KBM-7 (cell line): ENCODE measurements around the gene USP12.
"Not testable (repeated sequence)": the region's sequence is repeated elsewhere in the genome, so short reads cannot be mapped to it uniquely, and the experiment has no call there.

Experiments used
- DNase-seq: peaks from one replicate; pipeline ENCODE4 v3.0.0-alpha.2; 2015
- in situ Hi-C: fragments of 300-500 bp; cut with MboI; formaldehyde crosslinking; loops from 2 replicates; pipeline ENCODE4 v1.14.3; 2020; ENCODE audit warnings: low sequenced_read_pairs, low pct_unique_long_range_greater_than_20kb, mixed read lengths

Gene USP12

GRCh38 chr13:27097691-27098090, 73.9 kb downstream of the USP12 start:
- DNase-seq = no peak
- in situ Hi-C loops = no loop called here

DNA sequence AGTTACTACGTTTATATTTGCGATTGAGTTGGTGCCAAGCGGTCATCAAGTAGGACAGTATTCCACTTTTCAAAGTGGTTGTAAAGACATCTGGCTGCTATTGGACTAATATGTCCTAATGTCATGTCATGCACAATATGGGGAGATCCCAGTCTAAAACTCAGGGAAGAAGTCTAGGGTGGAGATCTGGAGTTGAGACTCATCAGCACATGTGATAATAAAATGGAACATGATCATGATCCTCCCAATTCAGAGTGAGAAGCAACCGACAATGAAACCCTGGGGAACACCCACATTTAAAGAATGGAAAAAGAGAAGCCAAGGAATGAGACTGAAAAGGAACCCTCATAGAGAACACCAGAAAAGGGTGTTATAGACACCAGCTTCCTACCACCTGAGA, 80.2 kb downstream of the USP12 start:
- DNase-seq = no peak
- in situ Hi-C loops = no loop called here

GRCh38 chr13:27088619-27089018, 83.0 kb downstream of the USP12 start:
- no peak for DNase-seq
- in situ Hi-C loops = no loop called here

GRCh38 chr13:27086599-27087265, 84.9 kb downstream of the USP12 start:
- in situ Hi-C loops = no loop called here
- no peak for DNase-seq

DNA sequence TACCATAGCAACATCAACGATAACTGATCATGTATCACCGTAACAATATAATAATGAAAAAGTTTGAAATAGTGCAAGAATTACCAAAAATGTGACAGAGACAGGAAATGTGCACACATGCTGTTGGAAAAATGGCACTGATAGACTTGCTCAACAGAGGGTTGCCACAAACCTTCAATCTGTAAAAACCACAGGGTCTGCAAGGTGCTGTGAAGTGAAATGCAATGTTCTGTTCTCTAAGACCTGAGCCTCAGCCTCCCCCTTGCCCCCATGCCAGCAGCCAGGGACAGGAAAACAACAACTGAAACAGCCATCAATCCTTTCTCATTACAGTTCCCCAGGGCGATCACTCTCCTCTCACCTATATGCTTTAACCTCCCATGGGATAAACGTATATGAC, 88.4 kb downstream of the USP12 start:
- in situ Hi-C loops = no loop called here
- DNase-seq = no peak

- no peak for DNase-seq
- in situ Hi-C loops = no loop called here
Observed at GRCh38 chr13:27081893-27082679, 89.5 kb downstream of the USP12 start.

DNA sequence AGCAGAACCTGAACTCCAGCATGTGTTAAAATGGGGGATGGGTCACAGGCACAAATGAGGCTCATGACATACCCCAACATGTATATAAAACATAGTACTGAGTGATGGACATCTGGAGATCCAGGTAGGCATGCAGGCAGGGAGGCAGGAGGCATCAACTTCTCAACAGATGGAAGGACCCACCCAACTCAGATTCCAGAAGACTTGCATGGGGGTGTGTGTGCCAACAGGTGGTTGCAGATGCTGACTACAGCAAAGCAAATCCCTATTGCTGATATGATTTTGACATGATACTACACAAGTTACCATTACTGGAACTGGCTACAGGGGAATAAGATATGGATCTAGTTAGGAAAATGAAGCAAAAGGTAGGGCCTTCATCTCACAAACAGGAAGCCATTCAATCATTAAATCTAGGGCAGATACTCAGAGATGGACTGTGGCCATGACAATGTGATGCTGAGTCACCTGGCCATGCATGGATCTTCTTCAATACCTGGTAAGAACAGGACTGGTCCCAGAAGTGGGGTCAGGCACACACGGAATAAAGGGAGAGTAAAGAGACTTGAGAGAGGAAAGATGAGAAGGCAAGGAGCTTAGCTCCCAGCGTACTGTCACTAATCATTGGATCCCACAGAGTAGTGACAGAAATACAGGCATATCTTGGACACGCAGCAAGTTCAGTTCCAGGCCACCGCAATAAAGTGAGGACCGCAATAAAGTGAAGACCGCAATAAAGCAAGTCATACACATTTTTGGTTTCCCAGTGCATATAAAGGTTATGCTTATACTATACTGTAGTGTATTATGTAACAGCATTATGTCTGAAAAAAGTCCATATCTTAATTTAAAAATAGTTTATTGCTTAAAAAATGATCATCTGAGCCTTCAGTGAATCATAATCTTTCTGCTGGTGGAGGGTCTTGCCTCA, 91.3 kb downstream of the USP12 start:
- no peak for DNase-seq
- in situ Hi-C loops = no loop called here

GRCh38 chr13:27079421-27079958, 92.1 kb downstream of the USP12 start:
- in situ Hi-C loops = no loop called here
- DNase-seq = no peak

DNA sequence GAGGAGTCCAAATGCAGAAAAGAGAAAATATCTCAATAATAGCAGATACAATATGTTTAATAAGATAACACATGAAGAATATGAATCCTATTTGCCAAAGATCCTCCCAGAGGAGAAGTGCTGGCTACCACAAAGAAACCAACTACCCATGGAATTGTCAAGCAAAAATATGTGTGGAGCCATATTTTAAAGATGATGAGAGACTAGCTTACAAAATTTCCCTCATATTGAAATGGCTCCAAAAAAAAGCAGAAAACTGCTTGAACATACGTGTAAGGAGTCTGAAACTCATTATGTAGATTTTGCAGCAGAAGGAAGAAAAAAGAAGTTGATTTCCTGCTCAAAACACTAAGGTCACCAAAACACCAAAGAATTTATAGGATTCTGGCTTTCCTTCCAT, 94.2 kb downstream of the USP12 start:
- no peak for DNase-seq
- in situ Hi-C loops = no loop called here

GRCh38 chr13:27076421-27076820, 95.2 kb downstream of the USP12 start:
- DNase-seq = no peak
- in situ Hi-C loops = no loop called here

DNA sequence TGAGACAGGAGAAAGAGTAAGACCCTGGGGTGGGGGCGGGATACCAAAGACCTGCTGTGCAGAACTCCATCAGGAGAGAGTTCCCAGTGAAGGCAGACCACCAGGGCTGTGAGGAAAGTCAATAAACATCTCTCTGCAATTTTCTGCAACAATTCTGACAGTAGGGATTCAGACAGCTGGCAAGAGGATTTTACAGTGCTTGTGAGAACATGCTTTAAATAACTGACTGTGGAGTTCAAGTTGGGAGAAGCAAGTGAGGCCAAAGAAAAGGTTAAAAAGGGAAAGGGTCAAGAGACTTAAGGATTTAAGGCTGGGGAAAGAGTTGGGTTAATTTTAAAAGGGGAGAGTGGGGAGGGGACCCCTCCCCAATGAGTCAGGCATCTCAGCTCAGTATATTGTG, 98.4 kb downstream of the USP12 start:
- in situ Hi-C loops = no loop called here
- no peak for DNase-seq

GRCh38 chr13:27066123-27066522, 105.5 kb downstream of the USP12 start:
- in situ Hi-C loops, DNase-seq: not testable (repeated sequence)

DNA sequence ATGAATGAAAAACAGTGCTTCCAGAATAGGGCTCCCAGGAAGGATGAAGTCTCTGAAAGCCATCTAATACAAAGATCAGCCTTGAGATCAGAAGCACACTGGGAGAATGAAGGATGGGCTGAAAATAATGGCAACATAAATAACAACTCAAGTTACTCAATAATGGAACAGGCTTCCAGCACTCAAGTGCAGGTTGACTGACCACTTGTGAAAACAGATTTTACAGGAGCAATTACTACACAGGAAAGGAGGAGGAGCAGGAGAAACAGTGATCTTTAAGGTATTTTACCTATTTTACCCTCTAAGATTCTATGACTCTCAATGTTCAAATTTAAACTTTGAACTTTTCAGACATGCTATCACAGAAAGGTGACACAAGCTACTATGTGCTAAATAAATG, 106.0 kb downstream of the USP12 start:
- no peak for DNase-seq
- in situ Hi-C loops = no loop called here

GRCh38 chr13:27064252-27064995, 107.2 kb downstream of the USP12 start:
- DNase-seq = no peak
- in situ Hi-C loops = no loop called here

GRCh38 chr13:27057817-27058216, 113.8 kb downstream of the USP12 start:
- DNase-seq = no peak
- in situ Hi-C loops = no loop called here

GRCh38 chr13:27055526-27055925, 116.1 kb downstream of the USP12 start:
- in situ Hi-C loops = no loop called here
- DNase-seq = no peak

DNA sequence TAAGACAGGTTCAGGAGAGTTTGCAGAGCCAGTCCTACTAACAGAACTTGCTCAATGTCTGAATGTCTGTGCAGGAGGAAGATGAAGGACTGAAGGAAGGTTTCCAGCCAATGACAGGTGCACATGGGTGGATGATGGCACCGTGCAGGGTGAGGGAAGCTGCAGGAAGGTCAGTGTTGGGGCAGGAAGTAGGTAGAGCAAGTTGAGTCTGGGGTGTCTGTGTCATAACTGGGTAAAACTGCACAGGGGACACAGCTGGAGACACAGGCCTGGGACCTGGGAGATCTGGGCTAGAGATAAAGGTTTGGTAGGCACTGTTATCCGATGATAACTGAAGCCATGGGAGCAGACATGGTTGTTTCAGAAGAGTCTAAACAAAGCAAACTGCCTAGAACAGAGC, 116.9 kb downstream of the USP12 start:
- DNase-seq = peak; percentile 11
- in situ Hi-C loops = no loop called here

DNA sequence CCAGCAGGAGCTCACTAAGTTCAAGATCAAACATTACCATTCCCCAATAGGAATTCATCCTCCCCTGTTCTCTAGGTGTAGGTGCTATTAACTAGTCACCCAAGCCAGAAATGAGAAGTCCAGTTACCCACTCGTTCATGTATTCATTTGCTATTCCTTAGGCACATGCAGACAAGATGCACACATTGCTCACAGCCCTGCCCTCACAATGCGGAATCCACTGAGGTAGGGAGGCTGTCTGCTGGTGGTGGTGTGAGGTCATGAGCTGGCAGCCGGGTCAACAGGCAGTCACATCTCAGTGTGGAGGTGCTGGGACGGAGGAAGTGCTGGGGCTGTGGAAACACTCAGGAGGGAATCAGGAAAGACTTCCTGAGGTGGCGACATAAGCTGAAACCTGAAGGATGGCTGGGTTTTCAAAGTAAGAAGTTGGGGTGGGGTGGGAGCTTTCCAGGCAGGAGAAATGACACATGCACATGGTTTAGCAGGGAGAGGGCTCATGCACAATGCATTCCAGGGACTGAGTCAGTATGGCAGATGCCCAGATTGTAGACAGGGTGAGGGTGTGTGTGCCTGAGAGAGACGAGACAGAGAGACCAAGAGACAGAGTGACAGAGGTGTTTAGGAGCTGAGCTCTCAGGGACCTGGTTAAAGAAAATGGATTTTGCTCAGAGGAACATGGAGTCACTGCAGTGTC, 117.6 kb downstream of the USP12 start:
- DNase-seq = no peak
- in situ Hi-C loops = no loop called here
